SU-DHL-6 (cell line): ENCODE measurements around the gene UBFD1.

Experiments
- H2AFZ ChIP-seq: fragments of 200-600 bp; sonication (generic); 2 replicates; pipeline ENCODE4 v1.6.1; 2014; ENCODE audit warnings: low read depth, mild to moderate bottlenecking, moderate library complexity, mixed read lengths, antibody characterized with exemption, low read length; ENCODE audit not compliant: severe bottlenecking
- H3F3A ChIP-seq: fragments of 200-600 bp; shearing (Covaris generic); 2 replicates; pipeline ENCODE4 v1.6.0; 2016; ENCODE audit warnings: antibody characterized with exemption, mild to moderate bottlenecking; ENCODE audit not compliant: insufficient read depth
- H3K27ac ChIP-seq: fragments of 200-600 bp; sonication (generic); 2 replicates; pipeline ENCODE4 v1.5.1; 2016; ENCODE audit warnings: low read depth, mild to moderate bottlenecking, low read length, moderate library complexity, mixed read lengths
- H3K27me3 ChIP-seq: fragments of 200-600 bp; sonication (generic), shearing (Covaris generic); 2 replicates; pipeline ENCODE4 v1.6.0; 2014; ENCODE audit warnings: mild to moderate bottlenecking, low read length
- H3K36me3 ChIP-seq: fragments of 200-600 bp; sonication (generic); 2 replicates; pipeline ENCODE4 v1.6.1; 2014; ENCODE audit warnings: mild to moderate bottlenecking, low read length, mixed read lengths
- H3K4me2 ChIP-seq: fragments of 300-600, 200-600 bp; shearing (Covaris generic), sonication (generic); 2 replicates; pipeline ENCODE4 v1.6.0; 2014; ENCODE audit warnings: low read length, low read depth, mild to moderate bottlenecking; ENCODE audit not compliant: poor library complexity, severe bottlenecking
- H3K4me3 ChIP-seq: fragments of 200-600 bp; sonication (generic); 2 replicates; pipeline ENCODE4 v1.5.1; 2014; ENCODE audit warnings: antibody characterized with exemption, low read length, mild to moderate bottlenecking, mixed read lengths; ENCODE audit not compliant: insufficient read depth, poor library complexity, severe bottlenecking
- H3K79me2 ChIP-seq: fragments of 200-600 bp; sonication (generic); 2 replicates; pipeline ENCODE4 v1.6.1; 2014; ENCODE audit warnings: mild to moderate bottlenecking, low read length, moderate library complexity; ENCODE audit not compliant: insufficient read depth
- H3K9ac ChIP-seq: fragments of 200-600 bp; sonication (generic); 2 replicates; pipeline ENCODE4 v1.7.0; 2014; ENCODE audit warnings: mild to moderate bottlenecking, low read length
- H3K9me2 ChIP-seq: fragments of 200-600 bp; sonication (generic); replicated peaks from 2 replicates; pipeline ENCODE4 v1.6.1; 2014; ENCODE audit warnings: low read length; ENCODE audit not compliant: insufficient read depth
- H3K9me3 ChIP-seq: fragments of 200-600 bp; sonication (generic); 2 replicates; pipeline ENCODE4 v1.6.1; 2014; ENCODE audit warnings: low read length, mixed read lengths; ENCODE audit not compliant: insufficient read depth
- H4K20me1 ChIP-seq: fragments of 200-600 bp; sonication (generic); 2 replicates; pipeline ENCODE4 v1.6.1; 2014; ENCODE audit warnings: low read depth, mild to moderate bottlenecking, antibody characterized with exemption, low read length, moderate library complexity, mixed read lengths
- EZH2phosphoT487 ChIP-seq: fragments of 200-600 bp; sonication (generic), shearing (Covaris generic); conservative IDR thresholded peaks from 2 replicates; pipeline ENCODE4 v1.6.1; 2018; ENCODE audit warnings: mild to moderate bottlenecking, antibody characterized with exemption, low read length, moderate library complexity, mixed read lengths
- TF ChIP-seq, protein P1 (sequence below): fragments of 200-600 bp; sonication (generic); IDR thresholded peaks from one replicate; pipeline ENCODE4 v1.5.1; 2017; ENCODE audit warnings: antibody characterized with exemption, mild to moderate bottlenecking, low read length, moderate library complexity; ENCODE audit not compliant: insufficient read depth, poor library complexity, severe bottlenecking

The UBFD1 gene

GRCh38 chr16:23611936-23612335, 54.4 kb downstream of the UBFD1 start:
- Histone ChIP-seq H3K27me3 (no peaks in the 10 kb centered on the region), H3K9me3 (no peaks in the 10 kb centered on the region), H3K4me3 (no peak overlapping the region), H4K20me1 (no peaks in the 10 kb centered on the region), H3K4me2 (no peak overlapping the region), H3K27ac (no peak overlapping the region), H3K79me2 (no peaks in the 10 kb centered on the region), H2AFZ (no peak overlapping the region), H3F3A (no peaks in the 10 kb centered on the region), H3K9ac (no peak overlapping the region), H3K9me2 (no peaks in the 10 kb centered on the region), H3K36me3 (no peaks in the 10 kb centered on the region; the same call in 1 of the 2 replicates)
- TF ChIP-seq EZH2phosphoT487 = no peak
- TF ChIP-seq, protein P1, sequence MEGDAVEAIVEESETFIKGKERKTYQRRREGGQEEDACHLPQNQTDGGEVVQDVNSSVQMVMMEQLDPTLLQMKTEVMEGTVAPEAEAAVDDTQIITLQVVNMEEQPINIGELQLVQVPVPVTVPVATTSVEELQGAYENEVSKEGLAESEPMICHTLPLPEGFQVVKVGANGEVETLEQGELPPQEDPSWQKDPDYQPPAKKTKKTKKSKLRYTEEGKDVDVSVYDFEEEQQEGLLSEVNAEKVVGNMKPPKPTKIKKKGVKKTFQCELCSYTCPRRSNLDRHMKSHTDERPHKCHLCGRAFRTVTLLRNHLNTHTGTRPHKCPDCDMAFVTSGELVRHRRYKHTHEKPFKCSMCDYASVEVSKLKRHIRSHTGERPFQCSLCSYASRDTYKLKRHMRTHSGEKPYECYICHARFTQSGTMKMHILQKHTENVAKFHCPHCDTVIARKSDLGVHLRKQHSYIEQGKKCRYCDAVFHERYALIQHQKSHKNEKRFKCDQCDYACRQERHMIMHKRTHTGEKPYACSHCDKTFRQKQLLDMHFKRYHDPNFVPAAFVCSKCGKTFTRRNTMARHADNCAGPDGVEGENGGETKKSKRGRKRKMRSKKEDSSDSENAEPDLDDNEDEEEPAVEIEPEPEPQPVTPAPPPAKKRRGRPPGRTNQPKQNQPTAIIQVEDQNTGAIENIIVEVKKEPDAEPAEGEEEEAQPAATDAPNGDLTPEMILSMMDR = no peak

GRCh38 chr16:23615805-23616204, 58.3 kb downstream of the UBFD1 start:
- H3K36me3 ChIP-seq = peaks cover 12% of the 10 kb centered on the region; the same call in 1 of the 2 replicates
- no peaks in the 10 kb centered on the region for H3F3A ChIP-seq
- H3K27ac ChIP-seq = no peak overlapping the region
- no peak overlapping the region for H3K9ac ChIP-seq
- TF ChIP-seq EZH2phosphoT487 = no peak
- TF ChIP-seq, protein P1 = no peak
- no peaks in the 10 kb centered on the region for H3K9me2 ChIP-seq
- no peaks in the 10 kb centered on the region for H3K79me2 ChIP-seq
- no peak overlapping the region for H3K4me3 ChIP-seq
- no peaks in the 10 kb centered on the region for H4K20me1 ChIP-seq
- H3K27me3 ChIP-seq = no peaks in the 10 kb centered on the region
- H2AFZ ChIP-seq = no peak overlapping the region
- no peaks in the 10 kb centered on the region for H3K9me3 ChIP-seq
- H3K4me2 ChIP-seq = no peak overlapping the region
